Panc1 (cell line): ENCODE measurements around the gene MAP2K3. TPM values are rescaled to one million over a fixed set of nuclear protein-coding genes. Genes with fewer than 3 reads are reported as not detected.

Source experiments
- ATAC-seq: fragments of 200-7000 bp; cut with Tn5 transposase; 2 replicates; pipeline ENCODE4 v1.9.1; 2020; ENCODE audit warnings: mild to moderate bottlenecking, moderate library complexity
- Bru-seq: library from RNA; stranded (reverse); fragments of 400-500 nt; gene quantifications from one replicate; lab custom pipeline; 2021; lab: Mats Ljungman, UMichigan
- BruChase-seq, 2 experiments: library from RNA; stranded (reverse); fragments of 400-500 nt; gene quantifications; one replicate each; lab custom pipeline; 2021; lab: Mats Ljungman, UMichigan
- BruUV-seq: library from RNA; stranded (reverse); fragments of 400-500 nt; replicated peaks from 2 replicates; lab custom pipeline; 2021; lab: Mats Ljungman, UMichigan
- CTCF ChIA-PET: fragments of 300-600 bp; sonication (Branson Sonifier 250); formaldehyde crosslinking; loops from one replicate; lab custom pipeline; 2022; ENCODE audit warnings: antibody characterized with exemption; lab: Charles Lee
- POLR2A ChIA-PET: fragments of 300-600 bp; sonication (Branson Sonifier 250); formaldehyde crosslinking; loops from one replicate; lab custom pipeline; 2022; ENCODE audit warnings: antibody characterized with exemption; lab: Charles Lee
- DNase-seq: peaks from one replicate; pipeline ENCODE4 v3.0.0-alpha.2; 2010; ENCODE audit warnings: low read depth, low spot score
- H3K27ac ChIP-seq: 2 replicates; pipeline ENCODE4 v1.5.1; 2011; ENCODE audit warnings: mild to moderate bottlenecking, low read length, inconsistent platforms
- H3K27me3 ChIP-seq: fragments of 200-500 bp; sonication (Bioruptor generic); 2 replicates; pipeline ENCODE4 v1.6.0; 2014; ENCODE audit warnings: low read length, inconsistent platforms; ENCODE audit not compliant: control insufficient read depth, insufficient read depth
- H3K36me3 ChIP-seq: fragments of 200-500 bp; sonication (Bioruptor generic); 2 replicates; pipeline ENCODE4 v1.5.1; 2014; ENCODE audit warnings: inconsistent platforms, mild to moderate bottlenecking, low read length, moderate library complexity; ENCODE audit not compliant: control insufficient read depth, insufficient read depth
- H3K4me1 ChIP-seq: 2 replicates; pipeline ENCODE4 v1.5.1; 2011; ENCODE audit warnings: inconsistent platforms, mild to moderate bottlenecking, low read length, moderate library complexity; ENCODE audit not compliant: control insufficient read depth, insufficient read depth
- H3K4me3 ChIP-seq, 2 experiments: 2 replicates each; pipeline ENCODE4 v1.5.1; 2011 to 2012; ENCODE audit warnings: low read depth in 2 of 2, low read length in 2 of 2, mild to moderate bottlenecking in 2 of 2, inconsistent platforms in 1 of 2, moderate library complexity in 1 of 2
- H3K9me3 ChIP-seq: fragments of 200-500 bp; sonication (Bioruptor generic); 2 replicates; pipeline ENCODE4 v1.5.1; 2014; ENCODE audit warnings: low read depth, mild to moderate bottlenecking, inconsistent platforms, low read length, moderate library complexity; ENCODE audit not compliant: control insufficient read depth, insufficient read depth
- POLR2AphosphoS5 ChIP-seq: IDR thresholded peaks from 2 replicates; pipeline ENCODE4 v1.6.1; 2012; ENCODE audit warnings: mild to moderate bottlenecking, low read depth, low read length, moderate library complexity
- SIN3A ChIP-seq: IDR thresholded peaks from 2 replicates; pipeline ENCODE4 v1.6.1; 2012; ENCODE audit warnings: low read depth, mild to moderate bottlenecking, low read length, moderate library complexity, borderline replicate concordance; ENCODE audit not compliant: insufficient read depth
- TCF7L2 ChIP-seq: IDR thresholded peaks from 2 replicates; pipeline ENCODE4 v1.6.1; 2011; ENCODE audit warnings: mild to moderate bottlenecking, low read depth, low read length, inconsistent platforms
- in situ Hi-C: cut with HindIII; loops from 2 replicates; pipeline ENCODE4 v1.10.0; 2016; ENCODE audit warnings: low sequenced_read_pairs, low pct_unique_long_range_greater_than_20kb
- intact Hi-C: fragments of 100-400 bp; cut with micrococcal nuclease; formaldehyde crosslinking; loops from one replicate; pipeline ENCODE4 v1.10.0; 2022; ENCODE audit not compliant: unreplicated experiment
- long read RNA-seq: library from polyadenylated mRNA; unstranded; transcript quantifications from one replicate; pipeline ENCODE4 v2.0.0, GENCODE V29; 2021; ENCODE audit not compliant: unreplicated experiment
- polyA plus RNA-seq: library from polyadenylated mRNA; unstranded; fragments of >200 nt; gene quantifications from one replicate; pipeline ENCODE4 v1.2.1, GENCODE V29; 2012; ENCODE audit warnings: missing spikeins; ENCODE audit not compliant: insufficient read length
- total RNA-seq: library from RNA; stranded (reverse); gene quantifications from one replicate; pipeline ENCODE4 v1.2.1, GENCODE V29; 2021; ENCODE audit not compliant: unreplicated experiment
- TF ChIP-seq, protein P1 (sequence below): fragments of 450-650 bp; IDR thresholded peaks from 2 replicates; pipeline ENCODE4 v1.5.1; 2017; ENCODE audit warnings: mild to moderate bottlenecking
- TF ChIP-seq, protein P2 (sequence below), 2 experiments: IDR thresholded peaks; 2 replicates each; pipeline ENCODE4 v1.6.1; 2011 to 2012; ENCODE audit warnings: low read depth in 2 of 2, control low read depth in 1 of 2, low read length in 1 of 2, mild to moderate bottlenecking in 1 of 2, moderate library complexity in 1 of 2; ENCODE audit not compliant: insufficient read depth in 1 of 2

Gene MAP2K3
- total RNA-seq (44.4 TPM), Bru-seq, nascent RNA (percentile 63 among the genes with signal in this experiment), BruChase-seq, experiment 1, labeled RNA remaining after a 2-hour chase (percentile 71 among the genes with signal in this experiment), BruChase-seq, experiment 2, labeled RNA remaining after a 6-hour chase (percentile 78 among the genes with signal in this experiment)
- polyA plus RNA-seq: 46.3 TPM
- long read RNA-seq, transcript MAP2K3-202 (12 exons, 2,303 nt): major isoform, 39 of 62 reads
- long read RNA-seq, transcript MAP2K3-205 (3 exons, 927 nt): minor isoform, 6 of 62 reads
- long read RNA-seq, partial matches to known transcripts: 2 of 62 reads
- long read RNA-seq, other reads (novel, unspliced or antisense): 14 of 62 reads

DNA sequence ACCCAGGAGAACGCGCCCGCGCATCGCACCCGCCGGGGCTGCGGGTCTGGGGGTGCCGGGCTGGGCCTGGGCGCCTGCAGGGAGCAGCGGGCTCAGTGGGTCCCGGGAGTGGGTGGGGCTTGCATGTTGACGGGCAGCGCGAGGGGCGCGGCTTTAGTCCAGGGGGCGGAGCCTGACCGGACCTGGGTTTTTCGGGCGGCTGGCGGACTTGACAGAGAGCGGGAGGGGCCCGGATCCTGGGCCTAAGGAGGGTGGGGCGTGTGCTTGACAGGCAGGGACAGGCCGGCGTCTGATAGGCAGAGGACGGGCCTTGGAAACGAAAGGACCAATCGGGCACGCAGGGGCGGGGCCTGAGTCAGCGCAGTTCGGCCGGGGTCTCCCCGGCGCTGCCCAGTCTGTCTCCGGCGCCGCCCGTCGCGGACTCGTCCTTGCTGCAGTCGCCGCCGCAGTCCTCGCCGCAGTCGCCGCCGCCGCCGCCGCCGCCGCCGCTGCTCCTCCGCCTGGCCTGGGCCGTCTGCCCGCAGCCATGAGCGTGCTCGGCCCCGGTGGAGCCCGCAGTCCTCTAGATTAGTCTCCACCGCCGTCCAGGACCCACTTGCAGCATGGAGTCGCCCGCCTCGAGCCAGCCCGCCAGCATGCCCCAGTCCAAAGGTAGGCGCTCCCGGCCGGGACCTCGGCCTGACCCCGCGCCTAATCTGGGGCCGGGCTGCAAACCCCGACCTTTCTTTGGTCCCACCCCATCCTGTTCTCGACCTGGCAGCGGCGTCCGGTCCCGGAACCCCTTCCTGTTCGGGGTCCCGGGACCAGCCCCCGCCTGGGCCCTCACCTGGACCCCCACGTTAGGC, at the start of gene MAP2K3:
TSS of gene MAP2K3 (plus strand) at position 393 of the 845 bp plus-strand sequence. CDS start at position 603, 210 bp downstream.
- Histone ChIP-seq H3K4me3 (peak within 1 kb of the TSS; percentile 65 to 75), H3K27ac (peak within 1 kb of the TSS; percentile 90), H3K9me3 (no peaks in the 10 kb centered on the region), H3K4me1 (peaks cover 37% of the 10 kb centered on the region), H3K27me3 (no peaks in the 10 kb centered on the region), H3K36me3 (peaks cover 2% of the 10 kb centered on the region; the same call in 1 of the 2 replicates)
- peak; percentile 85 for DNase-seq
- CTCF ChIA-PET: interaction anchor here (0.7 kb wide), 1 partner anchor 165 kb away, joined by 6 read pairs; no protein-coding TSS in a partner anchor
- no TSS peak for BruUV-seq
- TF ChIP-seq, protein P1, sequence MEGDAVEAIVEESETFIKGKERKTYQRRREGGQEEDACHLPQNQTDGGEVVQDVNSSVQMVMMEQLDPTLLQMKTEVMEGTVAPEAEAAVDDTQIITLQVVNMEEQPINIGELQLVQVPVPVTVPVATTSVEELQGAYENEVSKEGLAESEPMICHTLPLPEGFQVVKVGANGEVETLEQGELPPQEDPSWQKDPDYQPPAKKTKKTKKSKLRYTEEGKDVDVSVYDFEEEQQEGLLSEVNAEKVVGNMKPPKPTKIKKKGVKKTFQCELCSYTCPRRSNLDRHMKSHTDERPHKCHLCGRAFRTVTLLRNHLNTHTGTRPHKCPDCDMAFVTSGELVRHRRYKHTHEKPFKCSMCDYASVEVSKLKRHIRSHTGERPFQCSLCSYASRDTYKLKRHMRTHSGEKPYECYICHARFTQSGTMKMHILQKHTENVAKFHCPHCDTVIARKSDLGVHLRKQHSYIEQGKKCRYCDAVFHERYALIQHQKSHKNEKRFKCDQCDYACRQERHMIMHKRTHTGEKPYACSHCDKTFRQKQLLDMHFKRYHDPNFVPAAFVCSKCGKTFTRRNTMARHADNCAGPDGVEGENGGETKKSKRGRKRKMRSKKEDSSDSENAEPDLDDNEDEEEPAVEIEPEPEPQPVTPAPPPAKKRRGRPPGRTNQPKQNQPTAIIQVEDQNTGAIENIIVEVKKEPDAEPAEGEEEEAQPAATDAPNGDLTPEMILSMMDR: no peak
- no peak for TF ChIP-seq POLR2AphosphoS5
- TF ChIP-seq TCF7L2: no peak
- TF ChIP-seq SIN3A: peak; percentile 83; the same call in 1 of the 2 replicates
- TF ChIP-seq, protein P2, sequence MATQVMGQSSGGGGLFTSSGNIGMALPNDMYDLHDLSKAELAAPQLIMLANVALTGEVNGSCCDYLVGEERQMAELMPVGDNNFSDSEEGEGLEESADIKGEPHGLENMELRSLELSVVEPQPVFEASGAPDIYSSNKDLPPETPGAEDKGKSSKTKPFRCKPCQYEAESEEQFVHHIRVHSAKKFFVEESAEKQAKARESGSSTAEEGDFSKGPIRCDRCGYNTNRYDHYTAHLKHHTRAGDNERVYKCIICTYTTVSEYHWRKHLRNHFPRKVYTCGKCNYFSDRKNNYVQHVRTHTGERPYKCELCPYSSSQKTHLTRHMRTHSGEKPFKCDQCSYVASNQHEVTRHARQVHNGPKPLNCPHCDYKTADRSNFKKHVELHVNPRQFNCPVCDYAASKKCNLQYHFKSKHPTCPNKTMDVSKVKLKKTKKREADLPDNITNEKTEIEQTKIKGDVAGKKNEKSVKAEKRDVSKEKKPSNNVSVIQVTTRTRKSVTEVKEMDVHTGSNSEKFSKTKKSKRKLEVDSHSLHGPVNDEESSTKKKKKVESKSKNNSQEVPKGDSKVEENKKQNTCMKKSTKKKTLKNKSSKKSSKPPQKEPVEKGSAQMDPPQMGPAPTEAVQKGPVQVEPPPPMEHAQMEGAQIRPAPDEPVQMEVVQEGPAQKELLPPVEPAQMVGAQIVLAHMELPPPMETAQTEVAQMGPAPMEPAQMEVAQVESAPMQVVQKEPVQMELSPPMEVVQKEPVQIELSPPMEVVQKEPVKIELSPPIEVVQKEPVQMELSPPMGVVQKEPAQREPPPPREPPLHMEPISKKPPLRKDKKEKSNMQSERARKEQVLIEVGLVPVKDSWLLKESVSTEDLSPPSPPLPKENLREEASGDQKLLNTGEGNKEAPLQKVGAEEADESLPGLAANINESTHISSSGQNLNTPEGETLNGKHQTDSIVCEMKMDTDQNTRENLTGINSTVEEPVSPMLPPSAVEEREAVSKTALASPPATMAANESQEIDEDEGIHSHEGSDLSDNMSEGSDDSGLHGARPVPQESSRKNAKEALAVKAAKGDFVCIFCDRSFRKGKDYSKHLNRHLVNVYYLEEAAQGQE (IDR thresholded peaks at IDR 0.05; ENCODE audit: insufficient read depth in 1 of 2, low read depth in 2 of 2, low read length in 1 of 2): no peak
- in situ Hi-C loops (no loop called here), intact Hi-C loops (loop anchor here (10.0 kb wide), 1 partner anchor 160 kb away; the partner anchor contains the start of gene DHRS7B)
- POLR2A ChIA-PET: interaction anchor here (0.6 kb wide), 1 partner anchor 29 kb away, joined by 3 read pairs; no protein-coding TSS in a partner anchor
- ATAC-seq: peak; percentile 83

- POLR2A ChIA-PET: no interaction called here
- TF ChIP-seq POLR2AphosphoS5: no peak
- TF ChIP-seq, protein P1: no peak
- TF ChIP-seq, protein P2 (IDR thresholded peaks at IDR 0.05; ENCODE audit: insufficient read depth in 1 of 2, low read depth in 2 of 2, low read length in 1 of 2): no peak
- TF ChIP-seq TCF7L2: no peak
- TF ChIP-seq SIN3A: no peak
- no peak overlapping the region for H3K27ac ChIP-seq
- CTCF ChIA-PET: interaction anchor here (0.7 kb wide), 1 partner anchor 193 kb away, joined by 4 read pairs; no protein-coding TSS in a partner anchor
- ATAC-seq (no peak), DNase-seq (no peak)
- intact Hi-C loops (no loop called here), in situ Hi-C loops (no loop called here)
- H3K27me3 ChIP-seq: no peaks in the 10 kb centered on the region
- no peaks in the 10 kb centered on the region for H3K9me3 ChIP-seq
- H3K4me1 ChIP-seq: no peaks in the 10 kb centered on the region
- no TSS peak for BruUV-seq
- no peaks in the 10 kb centered on the region for H3K36me3 ChIP-seq
- no peak overlapping the region for H3K4me3 ChIP-seq
Observed at GRCh38 chr17:21235921-21236320, 48.6 kb upstream of the MAP2K3 start.
